ENCODE results near the gene DEUP1.

DNA sequence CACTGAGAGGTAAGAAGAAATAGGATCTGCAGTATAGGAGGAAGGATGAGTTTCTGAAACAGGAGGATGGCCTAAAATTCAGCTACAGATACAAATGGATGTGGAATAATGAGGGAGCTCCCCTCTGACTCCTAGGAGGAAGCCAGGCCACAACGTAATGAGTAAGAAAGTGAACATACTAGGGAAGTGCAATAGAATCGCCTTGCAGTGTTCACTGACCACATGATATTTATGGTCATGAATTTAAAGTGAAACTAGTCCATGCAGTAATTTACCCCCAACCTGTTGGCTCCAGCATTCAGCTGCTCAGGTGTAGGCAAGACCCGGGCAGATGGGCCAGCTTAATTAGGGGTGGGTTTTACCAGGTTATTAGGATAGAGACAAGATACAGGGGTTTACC is 101.7 kb downstream of the DEUP1 start:
- TF ChIP-seq POLR2AphosphoS5 (IDR thresholded peaks at IDR 0.05) (no peak), POLR2A (IDR thresholded peaks at IDR 0.05) (no peak)
